Measurements from ENCODE around the gene APOD. TPM values are rescaled to one million over a fixed set of nuclear protein-coding genes. Genes with fewer than 3 reads are reported as not detected.
A peak's percentile ranks its signal among the peaks of the same experiment; 100 is the strongest.
"Not testable (repeated sequence)": the region's sequence is repeated elsewhere in the genome, so short reads cannot be mapped to it uniquely, and the experiment has no call there.

APOD gene
- total and polyA plus RNA-seq, 9 of the 15 experiments (the other 6 are each of a cell fraction or from before 2014, with no cell fraction given), result 0.18 to 0.50 (median 0.35) TPM; not detected in 1

GRCh38 chr3:195633351-195633750 is 49.6 kb upstream of the APOD start:
- BruUV-seq (replicated peaks); intact Hi-C loops (cut with micrococcal nuclease); CTCF ChIA-PET (ENCODE audit: low intra/inter-chr PET ratio): not testable (repeated sequence)

GRCh38 chr3:195632501-195633185 is 48.9 kb upstream of the APOD start:
- CTCF ChIA-PET (ENCODE audit: low intra/inter-chr PET ratio); in situ Hi-C loops (cut with MboI); FAIRE-seq; H3K9me3 ChIP-seq (replicated peaks; ENCODE audit: control insufficient read depth, insufficient read depth, low read depth, low read length); H3K4me3 ChIP-seq; H3K27ac ChIP-seq (ENCODE audit: extremely low read depth, low read depth, low read length); H2AFZ ChIP-seq (ENCODE audit: low read depth, low read length); intact Hi-C loops (cut with micrococcal nuclease); H3K36me3 ChIP-seq (ENCODE audit: control insufficient read depth, insufficient read depth, low read length); H3K27me3 ChIP-seq (ENCODE audit: control insufficient read depth in 2 of 2, insufficient read depth in 2 of 2, low read length in 2 of 2); H3K4me2 ChIP-seq (ENCODE audit: insufficient read depth, low read length); BruUV-seq (replicated peaks); POLR2A ChIA-PET; ATAC-seq; H4K20me1 ChIP-seq (replicated peaks; ENCODE audit: control insufficient read depth, insufficient read depth, low read length); H3K9me1 ChIP-seq (ENCODE audit: control insufficient read depth, insufficient read depth, low read length): not testable (repeated sequence)
- peak in 1 of 4 experiments; percentile 13 for DNase-seq (ENCODE audit: extremely low read depth in 1 of 4, low spot score in 3 of 4)
- Histone ChIP-seq H3K79me2 (ENCODE audit: control insufficient read depth, insufficient read depth, low read length) (peaks cover 13% of the 10 kb centered on the region), H3K4me1 (replicated peaks in 1 of 2; ENCODE audit: control insufficient read depth in 2 of 2, insufficient read depth in 2 of 2, low read length in 2 of 2) (peaks cover 0 to 32% of the 10 kb centered on the region in 2 experiments; a peak in 2 of 5 replicates), H3K9ac (ENCODE audit: insufficient read depth in 1 of 2, low read depth in 2 of 2, low read length in 2 of 2) (peak overlapping the region in 1 of 2 experiments; percentile 28; a peak in 1 of 4 replicates)
- 86% methylated on average over 13 of the region's 19 CpGs for WGBS (ENCODE audit: insufficient coverage, low coverage, missing lambda C conversion rate)

More at GRCh38 chr3:195633351-195633750, 49.6 kb upstream of the APOD start:
- POLR2A ChIA-PET; ATAC-seq; DNase-seq (ENCODE audit: extremely low read depth in 1 of 4, low spot score in 3 of 4); H3K36me3 ChIP-seq (ENCODE audit: control insufficient read depth, insufficient read depth, low read length); H3K27me3 ChIP-seq (ENCODE audit: control insufficient read depth in 2 of 2, insufficient read depth in 2 of 2, low read length in 2 of 2); FAIRE-seq; H4K20me1 ChIP-seq (replicated peaks; ENCODE audit: control insufficient read depth, insufficient read depth, low read length); H3K27ac ChIP-seq (ENCODE audit: extremely low read depth, low read depth, low read length); H3K9me1 ChIP-seq (ENCODE audit: control insufficient read depth, insufficient read depth, low read length); H2AFZ ChIP-seq (ENCODE audit: low read depth, low read length); H3K4me3 ChIP-seq; in situ Hi-C loops (cut with MboI); H3K9ac ChIP-seq (ENCODE audit: insufficient read depth in 1 of 2, low read depth in 2 of 2, low read length in 2 of 2); H3K9me3 ChIP-seq (replicated peaks; ENCODE audit: control insufficient read depth, insufficient read depth, low read depth, low read length); H3K4me2 ChIP-seq (ENCODE audit: insufficient read depth, low read length): not testable (repeated sequence)
- WGBS (ENCODE audit: insufficient coverage, low coverage, missing lambda C conversion rate), result 60% methylated on average over 1 of the region's 3 CpGs
- Histone ChIP-seq H3K79me2 (ENCODE audit: control insufficient read depth, insufficient read depth, low read length) (peaks cover 19% of the 10 kb centered on the region), H3K4me1 (replicated peaks in 1 of 2; ENCODE audit: control insufficient read depth in 2 of 2, insufficient read depth in 2 of 2, low read length in 2 of 2) (peaks cover 0 to 25% of the 10 kb centered on the region in 2 experiments; a peak in 2 of 5 replicates)

GRCh38 chr3:195632046-195632445 is 48.3 kb upstream of the APOD start:
- CTCF ChIA-PET (ENCODE audit: low intra/inter-chr PET ratio); H2AFZ ChIP-seq (ENCODE audit: low read depth, low read length); H3K9ac ChIP-seq (ENCODE audit: insufficient read depth in 1 of 2, low read depth in 2 of 2, low read length in 2 of 2); in situ Hi-C loops (cut with MboI); H3K4me3 ChIP-seq; POLR2A ChIA-PET; DNase-seq (ENCODE audit: extremely low read depth in 1 of 4, low spot score in 3 of 4); H3K27me3 ChIP-seq (ENCODE audit: control insufficient read depth in 2 of 2, insufficient read depth in 2 of 2, low read length in 2 of 2); ATAC-seq; H3K36me3 ChIP-seq (ENCODE audit: control insufficient read depth, insufficient read depth, low read length); H3K79me2 ChIP-seq (ENCODE audit: control insufficient read depth, insufficient read depth, low read length); H3K9me3 ChIP-seq (replicated peaks; ENCODE audit: control insufficient read depth, insufficient read depth, low read depth, low read length); H4K20me1 ChIP-seq (replicated peaks; ENCODE audit: control insufficient read depth, insufficient read depth, low read length); H3K4me2 ChIP-seq (ENCODE audit: insufficient read depth, low read length); BruUV-seq (replicated peaks); H3K27ac ChIP-seq (ENCODE audit: extremely low read depth, low read depth, low read length); intact Hi-C loops (cut with micrococcal nuclease); H3K9me1 ChIP-seq (ENCODE audit: control insufficient read depth, insufficient read depth, low read length); FAIRE-seq: not testable (repeated sequence)
- WGBS (ENCODE audit: insufficient coverage, low coverage, missing lambda C conversion rate), result 91% methylated on average over 11 of the region's 20 CpGs
- H3K4me1 ChIP-seq (replicated peaks in 1 of 2; ENCODE audit: control insufficient read depth in 2 of 2, insufficient read depth in 2 of 2, low read length in 2 of 2), result peaks cover 0 to 32% of the 10 kb centered on the region in 2 experiments; a peak in 2 of 5 replicates

GRCh38 chr3:195630938-195631495 is 47.3 kb upstream of the APOD start:
- in situ Hi-C loops (cut with MboI), result not testable (repeated sequence)

More at GRCh38 chr3:195630938-195631495, 47.3 kb upstream of the APOD start:
- H3K9ac ChIP-seq (ENCODE audit: insufficient read depth in 1 of 2, low read depth in 2 of 2, low read length in 2 of 2); H4K20me1 ChIP-seq (replicated peaks; ENCODE audit: control insufficient read depth, insufficient read depth, low read length); H3K79me2 ChIP-seq (ENCODE audit: control insufficient read depth, insufficient read depth, low read length); POLR2A ChIA-PET; H3K27me3 ChIP-seq (ENCODE audit: control insufficient read depth in 2 of 2, insufficient read depth in 2 of 2, low read length in 2 of 2); H2AFZ ChIP-seq (ENCODE audit: low read depth, low read length); H3K27ac ChIP-seq (ENCODE audit: extremely low read depth, low read depth, low read length); H3K4me2 ChIP-seq (ENCODE audit: insufficient read depth, low read length); intact Hi-C loops (cut with micrococcal nuclease); H3K36me3 ChIP-seq (ENCODE audit: control insufficient read depth, insufficient read depth, low read length); DNase-seq (ENCODE audit: extremely low read depth in 1 of 4, low spot score in 3 of 4); CTCF ChIA-PET (ENCODE audit: low intra/inter-chr PET ratio); BruUV-seq (replicated peaks); H3K4me3 ChIP-seq; ATAC-seq; H3K9me3 ChIP-seq (replicated peaks; ENCODE audit: control insufficient read depth, insufficient read depth, low read depth, low read length); FAIRE-seq; H3K9me1 ChIP-seq (ENCODE audit: control insufficient read depth, insufficient read depth, low read length): not testable (repeated sequence)
- WGBS (ENCODE audit: insufficient coverage, low coverage, missing lambda C conversion rate), result 84% methylated on average over 8 of the region's 13 CpGs
- H3K4me1 ChIP-seq (replicated peaks in 1 of 2; ENCODE audit: control insufficient read depth in 2 of 2, insufficient read depth in 2 of 2, low read length in 2 of 2), result peaks cover 0 to 32% of the 10 kb centered on the region in 2 experiments; a peak in 2 of 5 replicates
